Inflammatory macrophage (primary cell): ENCODE data around the gene MAX.

Experiments used
- DNase-seq, 2 donors: peaks; one replicate each; pipeline ENCODE4 v3.0.0-alpha.2; 2020 to 2022

Gene MAX

GRCh38 chr14:65072937-65073336 lies 29.4 kb downstream of the MAX start:
- DNase-seq: no peak

DNA sequence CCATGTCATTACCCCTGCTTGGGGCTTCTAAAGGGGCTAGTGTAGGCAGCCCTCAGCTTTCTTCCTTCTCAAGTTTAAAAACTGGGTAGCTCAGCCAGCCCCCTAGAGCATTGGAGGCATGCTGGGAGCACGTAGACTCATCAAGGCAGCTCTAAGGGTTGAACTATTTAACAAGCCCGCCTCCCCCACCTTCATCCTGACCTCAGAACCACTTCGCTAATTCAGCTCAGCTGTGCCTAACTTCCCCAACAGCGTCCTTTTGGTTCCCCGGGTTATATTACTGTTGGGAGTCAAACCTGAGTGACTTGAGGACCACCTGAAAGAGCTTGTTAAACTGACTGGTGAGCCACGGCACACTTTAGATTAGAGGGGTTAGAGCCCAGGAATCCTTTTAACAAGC lies 30.1 kb downstream of the MAX start:
- peak in 1 of 2 donors; percentile 11 for DNase-seq

DNA sequence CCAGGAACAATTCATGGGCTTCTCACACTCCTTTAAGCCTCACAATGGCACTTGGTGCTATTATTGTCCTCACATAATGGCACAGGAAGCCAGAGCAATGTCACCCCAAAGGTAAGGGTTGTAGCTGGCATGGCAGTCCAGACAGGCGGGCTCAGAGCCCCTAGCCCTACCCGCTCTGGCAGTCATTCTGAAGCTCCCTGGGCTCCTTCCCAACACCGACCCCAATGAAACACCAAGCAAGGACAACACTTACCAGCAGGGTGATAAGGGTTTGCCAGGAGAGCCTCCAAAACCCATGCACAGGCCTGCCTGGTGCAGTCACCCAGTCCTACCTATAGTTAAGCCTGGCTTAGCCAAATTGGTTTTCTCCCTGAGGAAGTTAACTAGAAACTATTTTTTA lies 30.8 kb downstream of the MAX start:
- DNase-seq: no peak

- no peak for DNase-seq
These were observed 31.8 kb downstream of the MAX start for GRCh38 chr14:65070471-65070976.

GRCh38 chr14:65069874-65070413 lies 32.4 kb downstream of the MAX start:
- DNase-seq: no peak

GRCh38 chr14:65065719-65066118 lies 36.6 kb downstream of the MAX start:
- no peak for DNase-seq

- no peak for DNase-seq
These were observed 39.9 kb downstream of the MAX start for GRCh38 chr14:65062096-65063075.

GRCh38 chr14:65057695-65058094 lies 44.6 kb downstream of the MAX start:
- DNase-seq: no peak

DNA sequence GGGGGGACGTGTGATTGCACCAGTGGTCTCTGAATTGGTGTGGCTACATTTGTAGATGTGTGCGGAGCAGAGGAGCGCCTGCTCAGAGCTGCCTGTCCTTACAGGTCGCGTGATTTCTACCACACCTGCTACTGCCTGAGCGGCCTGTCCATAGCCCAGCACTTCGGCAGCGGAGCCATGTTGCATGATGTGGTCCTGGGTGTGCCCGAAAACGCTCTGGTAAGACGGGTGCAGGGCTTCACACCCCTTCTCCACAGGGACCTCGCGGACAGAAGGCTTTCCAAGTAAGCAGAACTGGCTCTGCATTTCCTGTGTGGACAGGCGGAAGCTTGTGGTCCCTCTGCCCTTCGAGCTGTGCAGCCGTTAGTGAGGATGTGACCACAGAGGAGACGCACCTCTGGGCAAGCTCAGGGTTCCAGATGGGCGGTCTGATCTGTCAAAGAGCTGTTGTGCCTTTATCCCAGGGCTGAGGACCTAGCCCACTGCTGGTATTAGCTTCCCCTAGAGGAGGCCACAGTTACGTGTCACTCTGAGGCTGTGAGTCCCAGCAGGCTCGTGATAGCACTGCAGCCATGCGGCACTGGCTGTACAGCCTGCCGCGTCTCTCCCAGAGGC lies 47.7 kb downstream of the MAX start:
- peak; percentile 60 to 72 for DNase-seq

DNA sequence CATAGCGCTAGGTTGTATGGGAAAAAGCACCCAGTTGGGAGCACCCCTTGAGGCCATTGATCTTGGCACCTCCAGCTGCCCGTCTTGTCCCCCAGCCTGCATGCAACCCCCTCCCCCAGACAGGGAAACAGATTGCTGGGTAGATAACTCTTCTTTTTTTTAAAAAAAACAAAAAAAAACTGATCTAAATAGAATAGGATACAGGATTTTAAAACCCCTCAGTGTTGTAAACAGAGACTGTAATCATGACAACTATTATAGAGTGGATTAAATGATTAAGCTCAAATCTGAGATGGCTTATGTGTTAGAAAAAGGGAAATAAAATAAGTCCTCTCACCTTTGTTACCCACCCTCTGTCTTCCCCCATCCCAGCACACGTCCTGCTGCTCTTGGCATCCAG lies 48.9 kb downstream of the MAX start:
- no peak for DNase-seq

- no peak for DNase-seq
These were observed 49.5 kb downstream of the MAX start for GRCh38 chr14:65052832-65053231.

GRCh38 chr14:65045709-65046108 lies 56.6 kb downstream of the MAX start:
- DNase-seq: peak in 1 of 2 donors; percentile 63

DNA sequence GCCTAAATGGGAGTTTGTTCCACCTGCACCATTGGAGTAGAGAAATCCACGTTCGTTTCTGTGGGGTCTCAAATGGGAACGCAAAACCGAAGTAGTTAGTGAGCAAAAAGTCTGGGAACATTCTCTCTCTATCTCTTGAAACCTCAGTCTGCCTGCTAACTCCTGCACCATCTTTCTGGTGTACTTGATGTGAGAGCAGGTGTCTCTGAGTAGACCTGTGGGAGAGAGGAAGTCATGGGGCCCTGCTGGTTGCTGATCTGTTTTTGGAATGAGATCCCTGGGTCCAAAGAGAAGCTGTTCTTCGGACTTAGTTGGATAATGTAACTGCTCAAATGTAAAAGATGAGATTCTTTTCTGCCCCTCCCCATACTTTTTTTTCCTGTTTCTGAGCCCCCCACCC lies 57.3 kb downstream of the MAX start:
- DNase-seq: peak in 1 of 2 donors; percentile 45

DNA sequence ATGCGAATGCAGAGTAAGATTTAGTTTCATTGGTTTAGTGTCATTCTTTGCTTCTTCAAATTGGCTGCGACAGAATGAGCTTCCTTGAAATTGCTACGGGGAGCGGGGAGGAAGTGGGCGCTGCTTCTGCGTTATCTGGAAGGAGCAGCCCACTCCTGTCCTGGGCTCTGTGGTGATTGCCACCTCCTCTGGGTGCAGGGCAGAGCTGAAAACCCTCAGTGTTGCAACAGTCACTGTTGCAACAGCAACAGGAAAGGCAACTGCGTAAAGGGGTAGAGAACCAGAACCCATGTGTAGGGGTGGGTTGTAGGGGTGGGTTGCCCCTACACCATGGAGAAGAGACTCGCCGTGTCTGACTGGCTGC lies 57.7 kb downstream of the MAX start:
- peak; percentile 92 to 97 for DNase-seq

DNA sequence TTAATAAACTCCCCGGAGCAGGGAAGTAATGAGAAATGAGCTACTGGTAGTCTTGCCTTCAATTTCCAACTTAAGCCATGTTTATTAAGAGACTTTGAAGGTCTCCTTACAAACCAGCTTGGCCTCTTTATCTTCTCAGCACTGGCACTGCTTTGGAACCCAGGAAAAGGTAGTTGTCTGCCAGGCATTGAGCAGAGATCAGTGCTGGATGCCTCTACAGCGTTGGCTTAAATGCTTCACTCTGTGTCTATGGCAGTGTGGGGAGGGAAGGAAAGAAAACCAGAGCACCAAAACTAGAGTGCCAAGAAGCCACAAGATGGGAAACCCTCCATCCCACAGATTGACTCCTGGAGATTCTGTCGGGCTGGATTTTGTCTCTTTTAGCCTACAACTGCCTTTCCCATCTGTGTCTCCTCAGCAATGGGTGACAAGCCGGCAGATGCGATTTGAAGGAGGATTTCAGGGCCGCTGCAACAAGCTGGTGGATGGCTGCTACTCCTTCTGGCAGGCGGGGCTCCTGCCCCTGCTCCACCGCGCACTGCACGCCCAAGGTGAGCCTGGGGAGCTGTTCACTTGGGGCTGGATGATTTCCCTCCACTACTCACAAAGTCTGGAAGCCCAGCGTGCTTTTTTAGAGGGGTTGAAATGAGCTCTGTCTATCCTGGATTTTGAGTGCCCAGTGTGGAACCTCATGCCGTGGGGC lies 58.3 kb downstream of the MAX start:
- no peak for DNase-seq

GRCh38 chr14:65042731-65043372 lies 59.5 kb downstream of the MAX start:
- DNase-seq: peak; percentile 89 to 92

DNA sequence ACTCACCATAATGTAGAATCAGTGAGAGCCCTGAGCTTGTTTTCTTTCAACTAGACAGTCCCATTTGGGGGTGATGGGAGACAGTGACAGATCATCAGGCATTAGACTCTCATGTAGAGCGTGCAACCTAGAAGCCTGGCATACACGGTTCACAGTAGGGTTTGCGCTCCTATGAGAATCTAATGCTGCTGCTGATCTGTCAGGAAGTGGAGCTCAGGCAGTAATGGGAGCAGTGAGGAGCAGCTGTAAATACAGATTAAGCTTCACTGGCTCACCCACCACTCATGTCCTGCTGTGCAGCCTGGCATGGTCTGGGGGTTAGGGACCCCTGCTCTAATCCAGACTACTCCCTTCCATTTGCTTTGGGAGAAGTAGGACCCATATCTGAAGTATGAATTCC lies 60.0 kb downstream of the MAX start:
- DNase-seq: no peak

DNA sequence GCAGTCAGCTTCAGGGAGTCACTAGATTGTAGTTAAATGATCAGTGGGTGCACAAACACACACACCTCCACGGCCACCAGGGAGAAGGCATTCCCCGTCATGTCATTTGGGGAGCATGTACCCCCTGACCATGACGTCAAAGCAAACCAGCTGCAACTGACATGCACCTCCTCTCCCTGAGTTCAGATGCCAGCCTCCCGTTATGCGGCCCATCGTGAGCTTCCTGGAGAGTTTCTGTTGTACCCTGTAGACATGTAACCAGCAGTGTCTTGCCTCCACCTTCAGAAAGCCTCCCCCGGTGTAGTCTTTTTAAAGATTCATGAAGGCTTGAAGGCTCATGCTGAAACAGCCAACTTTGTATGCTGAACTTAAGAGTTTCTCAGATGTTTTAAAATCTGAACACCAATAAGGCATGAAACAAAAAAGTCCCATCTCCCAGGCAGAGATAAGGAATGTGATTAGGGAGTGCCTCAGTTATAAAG lies 60.8 kb downstream of the MAX start:
- DNase-seq: no peak

GRCh38 chr14:65040666-65041433 lies 61.5 kb downstream of the MAX start:
- DNase-seq: no peak

DNA sequence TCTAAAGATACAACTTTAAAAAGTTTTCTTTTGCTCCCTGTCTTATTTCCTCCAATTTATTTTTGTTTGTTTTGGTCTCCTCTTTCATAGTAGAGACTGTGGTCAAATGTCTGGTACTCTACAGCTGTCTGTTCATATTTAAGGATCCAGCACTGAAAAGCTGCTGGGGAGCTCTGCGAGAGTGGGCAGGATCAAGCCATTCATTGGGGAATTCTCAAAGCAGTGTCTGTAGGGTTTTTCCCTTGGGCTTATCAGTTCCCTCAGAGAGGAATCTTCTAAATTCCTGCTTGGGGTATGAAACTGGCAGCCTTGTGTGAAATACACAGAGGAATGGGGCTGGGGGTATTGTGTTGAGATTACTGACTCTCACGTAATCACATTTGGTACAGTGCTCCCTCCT lies 63.4 kb downstream of the MAX start:
- no peak for DNase-seq

- no peak for DNase-seq
These were observed 67.3 kb downstream of the MAX start for GRCh38 chr14:65035049-65035448.
